ENCODE measurements around the gene NTM.

DNA sequence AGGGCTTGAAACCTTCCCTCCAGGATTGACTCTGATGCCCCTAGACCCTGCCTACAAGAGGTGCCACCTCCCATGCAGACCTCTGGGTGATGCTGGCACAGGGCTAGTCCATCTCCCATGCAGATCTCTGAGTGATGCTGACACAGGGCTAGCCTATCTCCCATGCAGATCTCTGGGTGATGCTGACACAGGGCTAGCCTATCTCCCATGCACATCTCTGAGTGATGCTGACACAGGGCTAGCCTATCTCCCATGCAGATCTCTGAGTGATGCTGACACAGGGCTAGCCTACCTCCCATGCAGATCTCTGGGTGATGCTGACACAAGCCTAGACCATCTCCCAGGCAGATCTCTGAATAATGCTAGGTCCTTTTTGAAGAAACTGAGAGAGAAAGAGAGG lies 321.7 kb downstream of the NTM start:
- TF ChIP-seq, protein P1, sequence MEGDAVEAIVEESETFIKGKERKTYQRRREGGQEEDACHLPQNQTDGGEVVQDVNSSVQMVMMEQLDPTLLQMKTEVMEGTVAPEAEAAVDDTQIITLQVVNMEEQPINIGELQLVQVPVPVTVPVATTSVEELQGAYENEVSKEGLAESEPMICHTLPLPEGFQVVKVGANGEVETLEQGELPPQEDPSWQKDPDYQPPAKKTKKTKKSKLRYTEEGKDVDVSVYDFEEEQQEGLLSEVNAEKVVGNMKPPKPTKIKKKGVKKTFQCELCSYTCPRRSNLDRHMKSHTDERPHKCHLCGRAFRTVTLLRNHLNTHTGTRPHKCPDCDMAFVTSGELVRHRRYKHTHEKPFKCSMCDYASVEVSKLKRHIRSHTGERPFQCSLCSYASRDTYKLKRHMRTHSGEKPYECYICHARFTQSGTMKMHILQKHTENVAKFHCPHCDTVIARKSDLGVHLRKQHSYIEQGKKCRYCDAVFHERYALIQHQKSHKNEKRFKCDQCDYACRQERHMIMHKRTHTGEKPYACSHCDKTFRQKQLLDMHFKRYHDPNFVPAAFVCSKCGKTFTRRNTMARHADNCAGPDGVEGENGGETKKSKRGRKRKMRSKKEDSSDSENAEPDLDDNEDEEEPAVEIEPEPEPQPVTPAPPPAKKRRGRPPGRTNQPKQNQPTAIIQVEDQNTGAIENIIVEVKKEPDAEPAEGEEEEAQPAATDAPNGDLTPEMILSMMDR (conservative IDR thresholded peaks at IDR 0.05 in 1 of 2, IDR thresholded peaks at IDR 0.05 in 1 of 2; ENCODE audit: low read depth in 1 of 2, low read length in 2 of 2) = no peak
- no peak for TF ChIP-seq EZH2 (IDR thresholded peaks at IDR 0.05; ENCODE audit: low read length, missing control alignments)
